Upper lobe of left lung (tissue), 6 donors: ENCODE measurements around the gene RAB43. TPM values are rescaled to one million over a fixed set of nuclear protein-coding genes. Genes with fewer than 3 reads are reported as not detected.
A peak's percentile ranks its signal among the peaks of the same experiment; 100 is the strongest.

ENCODE experiments used
- ATAC-seq, 2 donors: fragments of 200-7000 bp; cut with Tn5 transposase; one replicate each; pipeline ENCODE4 v1.9.1; 2022; ENCODE audit warnings: mild to moderate bottlenecking in 2 of 2, moderate library complexity in 2 of 2; ENCODE audit not compliant: low FRiP score in 2 of 2
- DNase-seq, 2 donors: peaks; one replicate each; pipeline ENCODE4 v3.0.0-alpha.2; 2019 to 2020
- H3K27ac ChIP-seq, 4 donors: fragments of 200-600 bp; sonication (generic); one replicate each; pipeline ENCODE4 v1.5.1; 2016 to 2019
- H3K27me3 ChIP-seq, 4 donors: fragments of 200-600 bp; sonication (generic); one replicate each; pipeline ENCODE4 v1.5.1; 2017 to 2019
- H3K36me3 ChIP-seq, 4 donors: fragments of 200-600 bp; sonication (generic); one replicate each; pipeline ENCODE4 v1.5.1; 2016 to 2019
- H3K4me1 ChIP-seq, 4 donors: fragments of 200-600 bp; sonication (generic); one replicate each; pipeline ENCODE4 v1.5.1; 2018 to 2019
- H3K4me3 ChIP-seq, 4 donors: fragments of 200-600 bp; sonication (generic); one replicate each; pipeline ENCODE4 v1.5.1; 2017 to 2019; ENCODE audit warnings: mild to moderate bottlenecking in 2 of 4, moderate library complexity in 1 of 4
- H3K9me3 ChIP-seq, 4 donors: fragments of 200-600 bp; sonication (generic); one replicate each; pipeline ENCODE4 v1.5.1; 2018 to 2019
- CTCF ChIP-seq, 6 experiments: fragments of 450-650 bp in 4 of 6; fragments of 200-600 bp in 2 of 6; sonication (generic) in 2 of 6; IDR thresholded peaks; one replicate each; pipeline ENCODE4 v1.5.1; 2016 to 2019; ENCODE audit warnings: antibody characterized with exemption in 6 of 6
- EP300 ChIP-seq, 4 donors: sonication (generic); formaldehyde crosslinking; IDR thresholded peaks; one replicate each; pipeline ENCODE4 v1.5.1; 2017; ENCODE audit warnings: antibody characterized with exemption in 4 of 4, control low read depth in 2 of 4
- POLR2A ChIP-seq, 4 donors: fragments of 450-650 bp; IDR thresholded peaks; one replicate each; pipeline ENCODE4 v1.5.1; 2016 to 2017; ENCODE audit warnings: antibody characterized with exemption in 4 of 4, mild to moderate bottlenecking in 2 of 4
- POLR2AphosphoS5 ChIP-seq, 2 donors: sonication (generic); formaldehyde crosslinking; IDR thresholded peaks; one replicate each; pipeline ENCODE4 v1.5.1; 2017; ENCODE audit warnings: antibody characterized with exemption in 2 of 2
- WGBS, 2 donors: methylation state at CpG; one replicate each; pipeline ENCODE4 v1.1.5; 2017 to 2018; 5-methylcytosine and 5-hydroxymethylcytosine counted together
- total RNA-seq, 6 donors: library from RNA; depleted of rRNA in 4 of 6; stranded (reverse); fragments of >200 nt in 4 of 6; gene quantifications; one replicate each; pipeline versions ENCODE4 v1.1.0 to v1.2.1, GENCODE V29; 2016 to 2021
- donor health status: DM: no; HTN: no; CAD: no; lungs with moderate emphysema.
- donor health status: DM: no; HTN: yes; CAD: no; lungs with severe emphysema.

RAB43 gene
- total RNA-seq, 6 donors from 2014 or later, result 19.0 to 54.2 (median 34.0) TPM

- TF ChIP-seq CTCF (IDR thresholded peaks at IDR 0.05) (no peak), EP300 (IDR thresholded peaks at IDR 0.05) (no peak), POLR2A (IDR thresholded peaks at IDR 0.05) (no peak), POLR2AphosphoS5 (IDR thresholded peaks at IDR 0.05) (no peak)
- Histone ChIP-seq H3K4me3 (no peak overlapping the region), H3K27me3 (no peaks in the 10 kb centered on the region), H3K9me3 (peaks cover 0 to 4% (median 0%) of the 10 kb centered on the region in 4 donors), H3K27ac (no peak overlapping the region), H3K36me3 (no peaks in the 10 kb centered on the region), H3K4me1 (peaks cover 10 to 23% (median 17%) of the 10 kb centered on the region in 4 donors)
- no peak for ATAC-seq
- 96% methylated on average over 6 of the region's 6 CpGs; no CpG with 5 or more reads in 1 of the 2 donors for WGBS, 2 donors
- DNase-seq, result peak in 1 of 2 donors; percentile 23
Observed at GRCh38 chr3:129047553-129047839, 74.1 kb downstream of the RAB43 start.

- Histone ChIP-seq H3K27ac (no peak overlapping the region), H3K27me3 (no peaks in the 10 kb centered on the region), H3K4me1 (peaks cover 10 to 19% (median 12%) of the 10 kb centered on the region in 4 donors), H3K9me3 (peaks cover 0 to 4% (median 0%) of the 10 kb centered on the region in 4 donors), H3K36me3 (no peaks in the 10 kb centered on the region), H3K4me3 (peak overlapping the region in 1 of 4 donors; percentile 44)
- DNase-seq (peak in 1 of 2 donors; percentile 79), ATAC-seq (no peak)
- WGBS, 2 donors, result 87 to 89% methylated on average over 3 to 46 of the region's 46 CpGs
- TF ChIP-seq CTCF (IDR thresholded peaks at IDR 0.05) (no peak), POLR2AphosphoS5 (IDR thresholded peaks at IDR 0.05) (no peak), POLR2A (IDR thresholded peaks at IDR 0.05) (no peak), EP300 (IDR thresholded peaks at IDR 0.05) (no peak)
Observed at GRCh38 chr3:129046732-129047552, 74.7 kb downstream of the RAB43 start.

GRCh38 chr3:129046037-129046731, 75.4 kb downstream of the RAB43 start:
- no peaks in the 10 kb centered on the region for H3K36me3 ChIP-seq
- peak in 1 of 2 donors; percentile 80 for DNase-seq
- 51 to 65% methylated on average over 22 to 39 of the region's 67 CpGs for WGBS, 2 donors
- peaks cover 0 to 4% (median 0%) of the 10 kb centered on the region in 4 donors for H3K9me3 ChIP-seq
- H3K4me3 ChIP-seq, result peak overlapping the region in 3 of 4 donors; percentile 26 to 44 (median 41)
- peak; percentile 15 to 48 for ATAC-seq
- TF ChIP-seq POLR2AphosphoS5 (IDR thresholded peaks at IDR 0.05) (no peak), EP300 (IDR thresholded peaks at IDR 0.05) (no peak), CTCF (IDR thresholded peaks at IDR 0.05) (no peak), POLR2A (IDR thresholded peaks at IDR 0.05) (no peak)
- H3K27ac ChIP-seq, result peak overlapping the region in 1 of 4 donors; percentile 3
- H3K27me3 ChIP-seq, result no peaks in the 10 kb centered on the region
- H3K4me1 ChIP-seq, result peaks cover 10 to 13% (median 10%) of the 10 kb centered on the region in 4 donors

- DNase-seq, result peak; percentile 45 to 90
- ATAC-seq, result peak in 1 of 2 donors; percentile 87
- peak overlapping the region in 3 of 4 donors; percentile 26 to 44 (median 41) for H3K4me3 ChIP-seq
- H3K36me3 ChIP-seq, result no peaks in the 10 kb centered on the region
- WGBS, 2 donors, result 1 to 5% methylated on average over 14 to 18 of the region's 43 CpGs
- no peak for TF ChIP-seq POLR2AphosphoS5 (IDR thresholded peaks at IDR 0.05)
- TF ChIP-seq POLR2A (IDR thresholded peaks at IDR 0.05), result no peak
- peak in 1 of 6 experiments; percentile 12 for TF ChIP-seq CTCF (IDR thresholded peaks at IDR 0.05)
- no peak for TF ChIP-seq EP300 (IDR thresholded peaks at IDR 0.05)
- H3K27ac ChIP-seq, result peak overlapping the region in 1 of 4 donors; percentile 3
- H3K9me3 ChIP-seq, result peaks cover 0 to 4% (median 0%) of the 10 kb centered on the region in 4 donors
- no peaks in the 10 kb centered on the region for H3K27me3 ChIP-seq
- peaks cover 10 to 11% (median 10%) of the 10 kb centered on the region in 4 donors for H3K4me1 ChIP-seq
Observed at GRCh38 chr3:129045675-129046036, 75.9 kb downstream of the RAB43 start.
